Choroid plexus epithelial cell (primary cell): Measurements from ENCODE around the gene INPP5A.

Source experiments
- DNase-seq: peaks from one replicate; pipeline ENCODE4 v3.0.0-alpha.2; 2010; ENCODE audit warnings: low read depth
- H3K4me3 ChIP-seq: 2 replicates; pipeline ENCODE4 v1.5.1; 2011; ENCODE audit warnings: low read depth, mild to moderate bottlenecking, control low read depth, low read length, moderate library complexity
- TF ChIP-seq, protein P1 (sequence below): conservative IDR thresholded peaks from 2 replicates; pipeline ENCODE4 v1.5.1; 2011; ENCODE audit warnings: low read depth, mild to moderate bottlenecking, control low read depth, inconsistent platforms, low read length, moderate library complexity

INPP5A gene

DNA sequence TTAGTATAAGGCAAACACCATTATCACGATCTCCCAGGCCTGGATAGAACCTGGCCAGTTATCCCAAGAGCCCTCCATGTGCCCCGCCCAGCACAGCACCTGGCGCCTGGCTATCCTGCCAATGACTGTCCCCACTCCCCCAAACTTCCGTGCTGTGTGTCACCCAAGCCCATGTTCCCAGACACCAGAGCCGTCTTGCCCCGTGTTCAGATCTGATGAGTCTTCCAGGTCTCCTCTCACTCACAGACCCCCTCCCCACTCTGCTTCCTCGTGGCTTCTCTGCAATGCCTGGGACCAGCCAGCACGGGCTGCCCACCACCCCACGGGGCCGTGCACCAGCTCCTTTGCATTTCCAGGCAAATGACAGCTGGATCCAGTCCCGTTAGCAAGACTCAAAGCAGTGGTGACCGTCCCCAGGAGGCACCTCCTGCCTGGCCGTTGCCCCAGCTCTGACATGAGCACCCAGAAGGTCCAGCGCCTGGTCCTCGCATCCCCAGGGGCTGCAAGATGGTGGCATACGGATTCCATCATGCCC, 43.8 kb upstream of the INPP5A start:
- TF ChIP-seq, protein P1, sequence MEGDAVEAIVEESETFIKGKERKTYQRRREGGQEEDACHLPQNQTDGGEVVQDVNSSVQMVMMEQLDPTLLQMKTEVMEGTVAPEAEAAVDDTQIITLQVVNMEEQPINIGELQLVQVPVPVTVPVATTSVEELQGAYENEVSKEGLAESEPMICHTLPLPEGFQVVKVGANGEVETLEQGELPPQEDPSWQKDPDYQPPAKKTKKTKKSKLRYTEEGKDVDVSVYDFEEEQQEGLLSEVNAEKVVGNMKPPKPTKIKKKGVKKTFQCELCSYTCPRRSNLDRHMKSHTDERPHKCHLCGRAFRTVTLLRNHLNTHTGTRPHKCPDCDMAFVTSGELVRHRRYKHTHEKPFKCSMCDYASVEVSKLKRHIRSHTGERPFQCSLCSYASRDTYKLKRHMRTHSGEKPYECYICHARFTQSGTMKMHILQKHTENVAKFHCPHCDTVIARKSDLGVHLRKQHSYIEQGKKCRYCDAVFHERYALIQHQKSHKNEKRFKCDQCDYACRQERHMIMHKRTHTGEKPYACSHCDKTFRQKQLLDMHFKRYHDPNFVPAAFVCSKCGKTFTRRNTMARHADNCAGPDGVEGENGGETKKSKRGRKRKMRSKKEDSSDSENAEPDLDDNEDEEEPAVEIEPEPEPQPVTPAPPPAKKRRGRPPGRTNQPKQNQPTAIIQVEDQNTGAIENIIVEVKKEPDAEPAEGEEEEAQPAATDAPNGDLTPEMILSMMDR, result no peak
- H3K4me3 ChIP-seq, result no peak overlapping the region
- DNase-seq, result no peak

DNA sequence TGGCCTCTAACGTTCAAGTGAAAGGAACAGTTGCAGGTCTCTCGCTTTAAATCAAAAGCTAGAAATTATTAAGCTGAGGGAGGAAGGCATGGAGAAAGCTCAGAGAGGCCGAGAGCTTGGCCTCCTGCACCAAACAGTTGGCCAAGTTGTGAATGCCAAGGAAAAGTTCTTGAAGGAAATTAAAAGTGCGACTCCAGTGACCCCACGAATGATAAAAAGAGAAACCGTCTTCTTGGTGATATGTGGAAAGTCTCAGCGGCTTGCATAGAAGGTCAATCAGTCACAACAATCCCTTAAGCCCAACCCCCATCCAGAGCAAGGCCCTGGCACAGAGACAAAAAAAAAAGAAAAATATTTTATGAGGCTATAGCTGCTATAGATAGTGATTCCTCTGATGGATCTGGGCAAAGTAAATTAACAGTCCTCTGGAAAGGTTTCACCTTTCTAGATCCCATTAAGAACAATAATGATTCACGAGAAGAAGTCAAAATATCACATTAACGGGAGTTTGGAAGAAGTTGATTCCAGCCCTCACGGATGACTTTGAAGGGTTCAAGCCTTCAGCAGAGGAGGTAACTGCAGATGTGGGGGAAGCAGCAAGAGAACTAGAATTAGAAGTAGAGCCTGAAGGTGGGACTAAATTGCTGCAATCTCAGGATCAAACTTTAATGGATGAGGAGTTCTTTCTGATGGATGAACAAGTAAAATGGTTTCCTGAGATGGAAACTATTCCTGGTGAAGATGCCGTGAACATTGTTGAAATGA, 42.5 kb upstream of the INPP5A start:
- TF ChIP-seq, protein P1, result no peak
- no peak for DNase-seq
- no peak overlapping the region for H3K4me3 ChIP-seq

DNA sequence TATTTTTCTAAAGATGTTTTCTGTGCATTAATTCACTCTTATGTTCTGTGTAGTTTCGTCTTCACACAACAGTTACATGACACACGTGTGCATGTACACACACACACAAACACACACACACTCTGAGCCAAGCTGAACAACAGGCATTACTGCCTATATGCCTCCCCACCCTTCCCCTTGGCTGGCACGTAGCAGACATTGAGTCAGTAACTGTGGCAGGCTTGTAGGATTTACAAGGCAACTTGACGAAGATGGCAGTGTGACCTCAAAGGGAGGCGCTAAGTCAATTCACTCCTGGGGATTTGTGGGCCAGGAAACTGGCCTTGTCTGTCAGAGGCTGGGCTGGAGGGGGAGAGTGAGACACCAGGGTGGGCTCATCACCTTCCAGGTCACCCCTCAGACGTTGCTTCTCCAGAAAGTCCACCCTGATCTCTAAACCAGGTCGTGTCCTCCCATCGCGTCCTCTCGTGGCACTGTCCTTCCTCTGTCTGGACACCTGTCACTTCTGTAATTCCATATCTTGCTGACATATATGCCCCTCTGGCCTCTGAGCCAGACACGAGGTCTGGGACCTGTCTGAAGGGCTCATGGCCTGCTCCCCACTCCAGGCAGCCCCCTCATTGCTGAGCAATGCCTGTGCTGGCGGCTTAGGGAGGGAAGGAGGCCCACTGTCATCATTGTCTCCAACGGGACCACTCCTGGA, 41.1 kb upstream of the INPP5A start:
- TF ChIP-seq, protein P1, result no peak
- H3K4me3 ChIP-seq, result no peak overlapping the region
- DNase-seq, result no peak

DNA sequence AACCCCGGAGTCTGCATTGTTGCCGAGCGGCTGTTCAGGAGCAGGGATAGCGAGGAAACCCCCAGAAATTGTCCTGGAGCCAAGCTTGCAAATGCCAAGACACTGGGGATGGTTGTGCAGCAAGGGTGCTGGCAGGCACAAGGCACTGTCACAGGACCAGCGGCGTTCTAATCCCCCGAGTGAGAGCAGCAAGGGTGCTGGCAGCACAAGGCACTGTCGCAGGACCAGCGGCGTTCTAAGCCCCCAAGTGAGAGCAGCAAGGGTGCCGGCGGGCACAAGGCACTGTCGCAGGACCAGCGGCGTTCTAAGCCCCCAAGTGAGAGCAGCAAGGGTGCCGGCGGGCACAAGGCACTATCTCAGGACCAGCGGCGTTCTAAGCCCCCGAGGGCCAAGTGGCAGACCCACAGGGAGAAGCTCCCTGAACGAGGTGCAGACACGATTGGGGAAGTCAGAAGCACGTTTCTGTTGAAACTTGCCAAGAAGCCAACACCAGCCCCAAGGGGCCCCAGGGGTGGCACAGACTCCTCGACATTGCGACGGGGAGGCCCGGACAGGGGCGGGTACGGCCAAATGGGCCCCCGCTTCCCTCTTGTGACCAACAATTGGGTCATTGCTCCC, 40.4 kb upstream of the INPP5A start:
- no peak overlapping the region for H3K4me3 ChIP-seq
- TF ChIP-seq, protein P1, result no peak
- DNase-seq, result no peak

DNA sequence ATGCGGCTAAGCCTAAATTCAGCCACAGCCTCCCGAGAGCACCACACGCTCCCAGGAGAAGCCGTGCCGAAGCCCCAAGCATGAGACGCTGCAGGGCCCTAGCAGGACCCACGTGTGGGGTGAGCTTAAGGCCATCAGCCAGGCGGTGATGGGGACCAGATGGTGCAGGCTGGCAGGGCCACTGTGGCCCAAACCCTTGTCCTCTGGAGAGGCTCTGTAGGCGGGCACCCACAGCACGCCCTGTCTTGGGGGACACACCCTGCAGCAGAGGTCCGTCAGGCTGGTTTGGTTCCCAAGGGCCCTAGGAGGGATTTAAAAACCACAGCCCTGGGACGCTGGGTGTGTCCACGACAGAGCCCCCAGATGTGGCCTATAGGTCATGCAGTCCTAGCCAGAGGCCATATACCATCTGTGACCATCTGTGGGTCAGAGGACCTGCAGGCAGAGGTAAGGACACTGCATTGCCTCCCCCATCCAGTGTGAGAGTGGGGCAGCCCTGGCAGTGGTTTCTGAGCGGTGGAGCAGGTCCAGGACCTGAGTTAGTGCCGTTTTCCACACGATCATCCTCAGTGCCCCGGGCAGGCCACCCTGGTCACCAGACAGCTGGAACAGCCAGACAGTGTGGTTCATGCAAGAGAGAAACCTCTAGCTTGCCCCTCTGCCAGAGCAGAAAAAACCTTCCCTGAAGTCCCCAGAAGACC, 39.6 kb upstream of the INPP5A start:
- no peak overlapping the region for H3K4me3 ChIP-seq
- TF ChIP-seq, protein P1, result no peak
- no peak for DNase-seq

DNA sequence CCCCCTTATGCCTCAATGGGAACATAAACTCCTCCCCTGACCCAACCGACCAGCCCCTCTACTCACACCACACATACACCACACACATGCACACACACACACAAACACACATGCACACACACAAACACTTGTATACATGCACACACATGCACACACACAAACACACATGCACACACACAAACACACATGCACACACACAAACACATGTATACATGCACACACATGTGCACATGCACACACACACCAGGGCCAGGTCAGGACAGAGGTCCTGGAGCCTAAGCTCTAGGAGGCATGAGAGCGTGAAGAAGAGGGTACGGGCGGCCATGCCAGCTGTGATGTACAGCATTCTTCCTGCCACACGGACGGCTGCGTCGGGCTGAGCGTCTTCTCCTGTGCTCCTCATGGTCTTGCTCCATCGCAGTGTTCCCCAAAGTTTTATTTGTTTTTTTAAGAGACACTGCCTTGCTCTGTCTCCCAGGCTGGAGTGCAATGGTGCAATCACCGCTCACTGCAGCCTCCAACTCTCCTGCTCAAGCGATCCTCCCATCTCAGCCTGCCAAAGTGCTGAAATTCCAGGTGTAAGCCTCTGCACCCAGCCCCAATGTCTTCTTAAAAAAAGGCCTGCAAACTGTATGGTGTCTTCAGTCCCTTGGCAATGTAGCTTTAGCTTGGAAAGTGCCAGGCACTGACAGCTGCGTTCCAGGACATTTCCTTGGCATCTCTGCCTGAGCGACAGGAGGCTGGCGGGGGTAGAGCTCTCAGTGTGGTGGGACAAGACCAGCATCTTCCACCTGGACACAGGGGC, 38.8 kb upstream of the INPP5A start:
- no peak for DNase-seq
- TF ChIP-seq, protein P1, result no peak
- H3K4me3 ChIP-seq, result no peak overlapping the region
